ENCODE data around the gene AFG1L.
"Not testable (repeated sequence)": the region's sequence is repeated elsewhere in the genome, so short reads cannot be mapped to it uniquely, and the experiment has no call there.

The AFG1L gene

DNA sequence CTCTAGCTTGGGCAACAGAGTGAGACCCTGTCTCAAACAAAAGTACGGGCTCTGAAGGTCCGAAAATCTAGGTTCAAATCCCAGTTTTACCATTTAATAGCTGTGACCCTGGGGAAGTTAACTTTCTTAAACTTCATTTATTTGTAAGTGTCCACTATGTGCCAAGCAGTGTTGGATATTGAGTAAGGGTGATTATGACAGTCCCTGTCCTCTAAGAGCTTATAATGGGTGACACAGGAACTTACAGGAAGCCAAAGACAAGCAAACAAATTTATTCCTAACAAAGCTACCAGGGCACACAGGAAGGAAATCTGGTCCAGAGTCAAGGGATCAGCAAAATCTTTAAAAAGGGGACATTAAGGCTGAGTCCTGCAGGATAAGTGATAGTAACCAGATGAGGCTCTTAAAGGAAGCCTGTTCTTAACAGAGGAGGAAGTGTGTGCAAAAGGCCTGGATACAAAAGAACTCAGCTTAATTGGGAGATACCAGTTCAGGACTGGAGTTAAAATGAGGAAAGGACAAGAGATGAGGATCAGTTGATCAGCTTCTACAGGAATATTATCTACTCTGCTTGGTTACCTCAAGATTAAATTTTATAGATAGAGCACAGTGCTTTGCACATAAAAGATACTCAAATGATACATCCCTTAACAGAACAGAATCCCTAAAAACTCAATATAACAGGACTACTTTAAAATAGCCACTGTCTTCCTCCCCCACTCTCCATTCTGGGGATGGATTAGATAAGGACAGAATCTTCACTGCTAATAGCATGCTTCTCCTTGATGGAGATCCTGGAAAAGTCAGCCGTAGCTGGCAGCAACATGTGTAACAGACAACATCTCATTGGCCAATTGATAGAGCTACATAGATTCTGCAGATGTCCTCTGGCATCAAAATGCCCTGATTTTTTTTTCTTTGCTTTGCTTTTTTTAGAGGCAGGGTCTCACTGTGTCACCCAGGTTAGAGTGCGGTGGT is 40.1 kb upstream of the AFG1L start:
- H3K27ac ChIP-seq, result no peak overlapping the region
- TF ChIP-seq, protein P1, sequence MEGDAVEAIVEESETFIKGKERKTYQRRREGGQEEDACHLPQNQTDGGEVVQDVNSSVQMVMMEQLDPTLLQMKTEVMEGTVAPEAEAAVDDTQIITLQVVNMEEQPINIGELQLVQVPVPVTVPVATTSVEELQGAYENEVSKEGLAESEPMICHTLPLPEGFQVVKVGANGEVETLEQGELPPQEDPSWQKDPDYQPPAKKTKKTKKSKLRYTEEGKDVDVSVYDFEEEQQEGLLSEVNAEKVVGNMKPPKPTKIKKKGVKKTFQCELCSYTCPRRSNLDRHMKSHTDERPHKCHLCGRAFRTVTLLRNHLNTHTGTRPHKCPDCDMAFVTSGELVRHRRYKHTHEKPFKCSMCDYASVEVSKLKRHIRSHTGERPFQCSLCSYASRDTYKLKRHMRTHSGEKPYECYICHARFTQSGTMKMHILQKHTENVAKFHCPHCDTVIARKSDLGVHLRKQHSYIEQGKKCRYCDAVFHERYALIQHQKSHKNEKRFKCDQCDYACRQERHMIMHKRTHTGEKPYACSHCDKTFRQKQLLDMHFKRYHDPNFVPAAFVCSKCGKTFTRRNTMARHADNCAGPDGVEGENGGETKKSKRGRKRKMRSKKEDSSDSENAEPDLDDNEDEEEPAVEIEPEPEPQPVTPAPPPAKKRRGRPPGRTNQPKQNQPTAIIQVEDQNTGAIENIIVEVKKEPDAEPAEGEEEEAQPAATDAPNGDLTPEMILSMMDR (conservative IDR thresholded peaks at IDR 0.05), result no peak

DNA sequence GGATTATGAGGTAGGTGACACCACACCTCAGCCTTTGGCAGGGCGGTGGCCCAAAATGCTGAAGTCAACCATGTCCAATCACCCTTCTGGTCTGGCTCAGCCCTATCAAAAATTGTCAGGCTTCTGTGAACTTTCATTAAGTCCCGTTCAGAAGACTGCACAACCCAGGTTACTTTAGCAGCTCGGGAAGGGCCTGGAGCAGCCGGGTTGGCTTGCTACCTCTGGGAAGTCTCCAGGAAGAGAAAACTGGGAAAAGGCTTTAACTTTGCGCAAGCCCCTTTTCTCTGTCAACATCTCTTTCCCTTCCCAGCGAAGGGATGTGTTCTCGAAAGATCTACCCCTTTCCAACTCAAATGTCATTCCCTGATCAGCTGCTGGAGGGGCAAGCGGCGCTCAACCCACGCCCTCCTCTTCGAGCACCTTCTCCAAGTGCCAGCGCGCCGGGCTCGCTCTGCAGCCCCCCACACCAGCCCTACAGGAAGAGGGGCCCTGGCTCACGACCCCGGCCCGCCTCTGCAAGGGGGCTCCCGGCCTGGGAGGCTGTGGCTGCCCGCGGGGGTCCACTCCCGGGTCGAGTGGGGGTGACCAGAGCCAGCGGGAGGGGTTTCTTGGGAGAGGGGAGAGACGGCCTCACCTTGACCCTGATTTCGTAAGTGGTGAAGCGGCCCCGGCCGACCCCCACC is 34.6 kb upstream of the AFG1L start:
- TF ChIP-seq, protein P1 (conservative IDR thresholded peaks at IDR 0.05), result no peak
- peak overlapping the region; percentile 96 for H3K27ac ChIP-seq

DNA sequence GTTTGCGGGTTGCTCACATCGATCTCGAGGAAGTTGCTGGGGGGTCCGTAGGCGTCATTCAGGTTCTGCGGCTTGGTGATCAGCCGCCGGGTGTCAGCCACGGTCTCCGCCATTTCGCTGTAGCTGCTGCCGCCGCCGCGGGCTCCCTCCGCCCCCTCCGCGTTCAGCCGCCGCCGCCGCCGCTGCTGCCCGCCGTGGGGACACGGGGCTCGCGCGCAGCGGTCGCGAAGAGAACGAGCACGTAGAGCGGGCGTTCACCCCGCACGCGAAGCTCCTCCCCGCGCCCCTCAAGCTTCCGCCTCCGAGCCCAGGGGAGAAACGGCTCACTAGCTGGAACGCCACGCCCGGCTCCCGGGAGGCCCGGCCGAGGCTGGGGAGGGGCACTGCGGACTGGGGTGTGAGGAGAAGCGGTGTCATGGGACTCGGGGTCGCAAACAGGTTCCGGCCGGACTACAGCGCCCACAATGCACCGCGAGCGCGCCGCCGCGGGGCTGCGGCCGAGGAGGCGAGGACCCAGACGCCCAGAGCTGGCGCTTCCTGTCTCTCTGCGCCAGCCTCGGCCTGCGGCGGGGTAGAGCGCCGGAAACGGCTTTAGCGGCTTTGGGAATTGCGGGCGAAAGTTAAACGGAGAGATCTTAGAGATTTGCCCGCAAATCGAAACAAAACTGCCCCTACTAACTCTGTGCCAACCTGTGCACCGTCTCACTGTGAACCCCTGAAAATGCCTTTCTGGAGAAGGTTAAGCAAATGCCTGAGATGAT is 33.9 kb upstream of the AFG1L start, which contains the start of gene SNX3:
SNX3 (minus strand) TSS at position 232 of the 761 bp plus-strand sequence; CDS start at position 113, 119 bp downstream.
- peak within 1 kb of the TSS; percentile 96 for H3K27ac ChIP-seq
- TF ChIP-seq, protein P1 (conservative IDR thresholded peaks at IDR 0.05), result peak; percentile 43

DNA sequence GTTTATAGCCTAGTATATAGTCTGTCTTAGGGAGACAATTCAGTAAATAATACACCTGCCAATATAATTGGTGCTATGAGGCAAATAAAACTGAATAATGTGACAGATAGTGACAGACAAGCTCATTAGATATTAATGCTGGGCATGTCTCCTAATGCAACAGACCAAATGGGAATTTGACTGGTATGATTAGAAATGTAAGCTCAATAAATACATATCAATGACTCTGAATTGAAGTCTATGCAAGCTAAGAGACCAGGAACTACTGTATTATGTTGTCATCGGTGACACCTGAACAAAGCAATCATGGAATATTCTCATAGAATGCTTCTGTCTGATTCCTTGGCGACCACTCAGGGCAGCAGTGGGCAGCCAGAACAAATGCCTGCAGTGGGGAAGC is 31.5 kb upstream of the AFG1L start:
- no peak overlapping the region for H3K27ac ChIP-seq
- TF ChIP-seq, protein P1 (conservative IDR thresholded peaks at IDR 0.05), result no peak

DNA sequence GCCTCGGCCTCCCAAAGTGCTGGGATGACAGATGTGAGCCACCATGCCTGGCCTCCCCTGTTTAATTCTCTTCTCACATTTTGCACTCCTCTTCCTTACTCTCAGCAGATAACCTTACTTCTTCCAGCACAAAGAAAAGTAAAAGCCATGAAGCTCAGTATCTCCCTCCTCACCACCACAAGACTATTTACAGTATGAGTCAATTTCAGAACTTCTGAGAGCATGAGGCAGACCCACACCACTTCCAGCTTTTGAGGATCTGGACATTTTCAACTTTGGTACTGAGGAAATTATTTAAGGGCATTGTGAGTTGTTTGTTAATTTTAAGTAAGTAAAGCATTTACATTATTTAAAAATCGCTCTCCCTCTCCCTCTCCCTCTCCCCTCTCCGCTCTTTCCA is 26.0 kb upstream of the AFG1L start:
- no peak overlapping the region for H3K27ac ChIP-seq
- TF ChIP-seq, protein P1 (conservative IDR thresholded peaks at IDR 0.05), result no peak

DNA sequence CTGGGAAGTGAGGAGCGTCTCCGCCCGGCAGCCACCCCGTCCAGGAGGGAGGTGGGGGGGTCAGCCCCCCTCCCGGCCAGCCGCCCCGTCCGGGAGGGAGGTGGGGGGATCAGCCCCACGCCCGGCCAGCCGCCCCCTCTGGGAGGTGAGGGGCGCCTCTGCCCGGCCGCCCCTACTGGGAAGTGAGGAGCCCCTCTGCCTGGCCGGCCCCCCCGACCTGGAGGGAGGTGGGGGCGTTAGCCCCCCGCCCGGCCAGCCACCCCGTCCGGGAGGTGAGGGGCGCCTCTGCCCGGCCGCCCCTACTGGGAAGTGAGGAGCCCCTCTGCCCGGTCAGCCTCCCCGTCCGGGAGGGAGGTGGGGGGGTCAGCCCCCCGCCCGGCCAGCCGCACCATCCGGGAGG is 24.9 kb upstream of the AFG1L start:
- H3K27ac ChIP-seq, result not testable (repeated sequence)

DNA sequence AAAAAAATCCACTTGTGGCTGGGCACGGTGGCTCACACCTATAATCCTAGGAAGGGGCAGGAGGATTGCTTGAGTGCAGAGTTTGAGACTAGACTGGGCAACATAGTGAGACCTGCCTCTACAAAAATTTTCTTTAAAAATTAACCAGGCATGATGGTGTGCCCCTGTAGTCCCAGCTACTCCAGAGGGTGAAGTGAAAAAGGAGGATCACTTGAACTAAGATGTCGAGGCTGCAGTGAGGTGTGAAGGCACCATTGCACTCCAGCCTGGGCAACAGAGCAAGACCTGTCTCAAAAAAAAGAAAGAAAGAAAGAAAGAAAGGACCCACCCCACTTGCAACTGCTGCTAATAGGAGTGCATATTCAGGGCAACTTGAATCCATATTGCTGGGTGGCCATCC is 20.3 kb upstream of the AFG1L start:
- TF ChIP-seq, protein P1 (conservative IDR thresholded peaks at IDR 0.05), result no peak
- no peak overlapping the region for H3K27ac ChIP-seq
